ENCODE data around the gene TNFSF12.

The TNFSF12 gene

DNA sequence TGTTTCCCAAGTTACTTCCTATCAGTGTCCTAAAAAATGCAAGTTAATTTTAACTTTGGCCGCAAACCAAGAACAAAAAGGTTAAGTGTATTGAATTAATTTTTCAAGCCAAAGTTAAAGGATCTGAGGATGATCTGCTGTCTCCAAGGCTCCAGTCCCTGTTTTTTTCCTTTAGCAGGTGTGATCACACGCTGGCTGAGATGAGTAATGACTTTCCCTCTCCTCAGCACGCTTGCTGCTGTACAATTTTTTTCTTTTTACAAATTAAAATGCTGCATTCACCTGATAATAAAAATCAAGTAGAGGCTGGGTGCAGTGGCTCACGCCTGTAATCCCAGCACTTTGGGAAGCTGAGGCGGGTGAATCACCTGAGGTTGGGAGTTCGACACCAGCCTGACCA, 3.9 kb upstream of the TNFSF12 start:
- DNase-seq, result no peak

DNA sequence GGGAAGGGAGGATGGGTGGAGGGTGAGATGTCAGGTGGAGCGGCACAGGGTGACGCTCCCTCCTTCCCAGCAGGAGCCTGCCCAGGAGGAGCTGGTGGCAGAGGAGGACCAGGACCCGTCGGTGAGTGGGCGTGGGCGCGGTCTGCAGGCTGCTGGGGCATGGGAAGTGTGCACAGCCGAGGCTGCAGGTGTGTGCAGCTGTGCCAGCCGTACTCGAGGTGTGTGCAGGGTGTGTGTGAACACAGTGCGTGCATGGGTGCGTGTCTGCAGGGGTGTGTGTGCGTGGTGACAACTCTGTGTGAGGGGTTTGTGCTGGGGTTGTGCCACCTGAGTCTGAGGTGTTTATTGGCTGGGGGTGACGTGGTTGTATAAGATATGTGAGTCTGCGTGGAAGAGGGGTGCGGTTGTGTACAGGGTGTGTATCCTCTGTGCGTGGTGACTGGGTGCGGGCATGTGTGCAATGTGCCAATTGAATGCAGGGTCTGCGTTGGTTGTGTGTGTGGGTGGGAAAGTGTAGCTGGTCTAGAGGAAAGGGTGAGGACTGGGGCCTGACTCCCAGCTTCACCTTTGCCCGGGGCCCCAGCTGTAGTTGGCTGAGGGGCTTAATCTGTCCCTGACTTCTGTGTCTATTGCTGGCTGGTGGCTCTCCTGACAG, 670 bp downstream of the TNFSF12 start:
- DNase-seq, result no peak

DNA sequence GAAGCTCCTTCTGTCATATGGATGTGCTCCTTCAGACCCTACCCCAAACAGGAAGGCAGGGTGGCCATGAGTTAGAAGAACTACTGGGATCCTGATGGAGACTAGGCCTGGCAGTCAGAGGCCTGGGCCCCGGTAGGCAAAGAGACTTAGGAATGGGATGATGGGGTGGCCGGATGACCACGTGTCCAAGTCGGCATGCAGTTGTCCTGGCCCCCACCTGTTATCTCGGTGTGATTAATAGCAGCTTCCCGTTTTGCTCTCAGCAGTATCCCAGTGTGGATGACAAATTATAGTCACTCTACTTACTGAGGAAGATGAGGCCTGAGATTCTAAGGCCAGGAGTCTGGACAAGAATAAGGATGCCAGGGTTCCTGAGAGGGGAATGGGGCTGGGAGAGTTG, 1.5 kb downstream of the TNFSF12 start:
- no peak for DNase-seq

DNA sequence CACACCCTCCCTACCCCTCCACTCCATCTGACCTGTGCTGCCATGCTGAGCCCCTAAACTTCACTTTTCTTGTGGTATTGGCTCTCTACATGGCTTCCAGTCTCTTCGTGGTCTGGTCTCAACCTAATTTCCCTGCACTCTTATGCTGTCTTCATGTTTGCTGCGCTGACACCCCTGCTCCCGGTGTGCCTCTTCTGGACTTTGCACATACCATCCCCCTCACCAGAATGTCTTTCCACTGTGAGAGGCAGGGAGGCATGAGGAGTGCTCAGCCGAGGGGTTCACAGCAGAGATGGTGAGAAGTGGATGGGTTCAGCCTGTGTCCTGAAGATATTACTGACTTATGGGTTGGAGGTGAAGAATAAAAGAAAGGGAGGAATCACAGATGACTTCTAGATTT, 2.5 kb downstream of the TNFSF12 start:
- no peak for DNase-seq

DNA sequence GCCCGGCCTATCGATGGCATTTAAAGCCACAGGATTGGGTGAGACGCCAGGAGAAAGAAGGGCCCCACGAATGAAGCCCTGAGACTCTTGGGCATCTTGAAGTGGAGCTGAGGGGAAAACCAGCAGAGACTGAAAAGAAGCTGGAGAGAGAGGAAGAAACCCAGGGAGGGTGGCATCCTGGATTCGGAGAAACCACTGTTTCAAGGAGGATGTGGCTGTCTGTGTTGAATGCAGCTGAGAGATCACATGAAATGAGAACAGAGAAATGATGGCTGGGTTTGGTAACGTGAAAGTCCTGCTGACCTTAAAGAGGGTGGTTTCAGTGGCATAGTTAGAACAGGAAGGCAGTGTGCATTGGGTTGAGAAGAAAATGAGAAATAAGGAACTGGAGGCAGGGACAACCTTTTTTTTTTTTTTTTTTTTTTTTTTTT, 3.8 kb downstream of the TNFSF12 start:
- DNase-seq, result peak; percentile 69 to 85 (median 76)

DNA sequence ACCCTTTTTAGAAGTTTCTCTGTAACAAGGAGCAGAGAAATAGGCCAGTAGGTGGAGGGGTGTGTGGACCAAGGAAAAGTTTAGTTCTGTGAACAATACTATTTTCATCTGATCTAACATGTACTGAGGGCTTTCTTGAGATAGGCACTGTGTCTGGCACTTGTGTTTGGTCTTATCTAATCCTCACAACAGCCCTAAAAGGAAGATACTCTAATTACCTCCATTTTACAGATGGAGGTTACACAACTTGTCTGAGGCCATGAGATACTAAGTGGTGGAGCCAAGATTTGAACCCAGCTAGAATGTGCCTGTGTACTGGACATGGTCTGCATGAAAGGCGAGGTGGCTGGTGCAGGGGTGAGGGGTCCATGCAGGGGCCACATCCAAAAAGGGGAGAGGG, 4.5 kb downstream of the TNFSF12 start:
- DNase-seq, result peak in 1 of 3 donors; percentile 15

DNA sequence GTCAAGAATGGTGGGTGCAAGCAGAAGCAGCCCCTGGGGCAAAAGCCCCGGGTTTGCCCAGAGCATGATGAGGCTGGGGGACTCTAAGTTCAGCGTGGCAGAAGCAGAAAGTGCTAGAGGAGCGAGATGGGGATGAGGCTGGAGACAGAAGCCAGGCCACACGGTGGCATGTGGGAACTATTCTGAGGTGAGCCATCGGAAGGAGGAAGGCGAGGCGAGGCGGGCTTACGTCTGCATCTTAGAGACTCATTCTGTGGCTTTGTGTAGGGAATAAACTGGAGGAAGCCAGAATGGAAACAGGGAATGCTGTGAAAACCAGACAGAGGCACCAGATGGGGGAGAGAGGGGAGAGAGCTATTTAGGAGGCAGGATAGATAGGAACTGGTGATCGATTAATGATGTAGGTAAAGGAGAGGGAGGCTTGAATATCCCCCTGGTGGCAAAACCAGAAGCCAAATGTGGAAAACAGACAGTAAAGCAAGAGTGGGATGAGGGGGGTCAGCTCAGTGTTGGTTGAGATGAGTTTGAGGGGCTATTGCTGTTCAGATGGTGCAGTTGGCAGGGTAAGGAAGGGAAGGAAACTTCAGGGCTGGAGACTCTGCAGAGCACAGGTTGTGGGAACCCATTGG, 6.6 kb downstream of the TNFSF12 start:
- no peak for DNase-seq

DNA sequence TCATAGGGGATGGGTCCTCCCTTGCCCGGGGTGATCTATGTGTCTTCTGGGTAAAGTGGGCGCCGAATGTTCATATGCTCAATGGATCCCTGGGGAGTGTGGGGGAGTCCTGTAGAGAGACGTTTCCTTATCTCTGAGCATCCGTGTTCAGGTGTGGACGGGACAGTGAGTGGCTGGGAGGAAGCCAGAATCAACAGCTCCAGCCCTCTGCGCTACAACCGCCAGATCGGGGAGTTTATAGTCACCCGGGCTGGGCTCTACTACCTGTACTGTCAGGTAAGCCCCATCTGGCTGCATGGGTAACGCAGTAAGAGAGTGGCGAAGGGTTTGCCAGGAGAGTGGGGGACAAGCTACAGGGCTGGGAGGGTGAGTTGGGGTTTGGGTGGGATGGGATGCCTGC, 7.8 kb downstream of the TNFSF12 start:
- no peak for DNase-seq

DNA sequence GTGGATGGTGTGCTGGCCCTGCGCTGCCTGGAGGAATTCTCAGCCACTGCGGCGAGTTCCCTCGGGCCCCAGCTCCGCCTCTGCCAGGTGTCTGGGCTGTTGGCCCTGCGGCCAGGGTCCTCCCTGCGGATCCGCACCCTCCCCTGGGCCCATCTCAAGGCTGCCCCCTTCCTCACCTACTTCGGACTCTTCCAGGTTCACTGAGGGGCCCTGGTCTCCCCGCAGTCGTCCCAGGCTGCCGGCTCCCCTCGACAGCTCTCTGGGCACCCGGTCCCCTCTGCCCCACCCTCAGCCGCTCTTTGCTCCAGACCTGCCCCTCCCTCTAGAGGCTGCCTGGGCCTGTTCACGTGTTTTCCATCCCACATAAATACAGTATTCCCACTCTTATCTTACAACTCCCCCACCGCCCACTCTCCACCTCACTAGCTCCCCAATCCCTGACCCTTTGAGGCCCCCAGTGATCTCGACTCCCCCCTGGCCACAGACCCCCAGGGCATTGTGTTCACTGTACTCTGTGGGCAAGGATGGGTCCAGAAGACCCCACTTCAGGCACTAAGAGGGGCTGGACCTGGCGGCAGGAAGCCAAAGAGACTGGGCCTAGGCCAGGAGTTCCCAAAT, 8.4 kb downstream of the TNFSF12 start:
- DNase-seq, result no peak

DNA sequence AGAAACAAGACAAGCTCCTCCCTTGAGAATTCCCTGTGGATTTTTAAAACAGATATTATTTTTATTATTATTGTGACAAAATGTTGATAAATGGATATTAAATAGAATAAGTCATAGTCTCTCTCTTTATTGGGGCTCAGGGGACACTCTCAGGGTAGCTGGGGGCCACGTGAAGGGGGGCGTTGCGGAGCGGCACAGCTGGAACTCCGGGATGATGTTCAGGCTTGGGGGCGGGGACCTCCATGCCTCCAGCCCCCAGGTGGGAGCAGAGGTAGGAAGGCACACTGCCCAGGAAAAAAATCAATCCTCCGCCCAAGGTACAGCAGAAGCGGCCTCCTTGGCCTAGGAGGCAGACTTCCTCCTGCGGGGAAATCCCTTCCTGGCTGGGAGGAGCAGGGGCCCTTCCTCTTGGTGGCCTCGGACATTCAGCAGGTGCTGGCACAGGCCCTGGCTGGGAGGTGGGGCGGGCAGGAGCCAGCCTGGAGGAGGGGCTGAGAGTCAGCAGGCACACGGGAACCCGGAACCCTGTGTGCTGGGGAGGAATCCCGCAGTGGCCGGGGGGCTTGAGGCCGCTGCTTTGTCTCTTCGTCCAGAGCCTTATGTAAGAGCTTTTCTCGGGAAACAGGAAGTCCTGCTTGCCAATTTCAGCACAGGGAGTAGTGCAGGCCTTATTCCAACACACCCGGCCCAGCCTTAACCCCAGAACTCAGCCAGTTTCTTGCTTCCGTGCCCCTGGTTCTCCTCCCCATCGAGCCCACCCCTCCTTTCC, 9.1 kb downstream of the TNFSF12 start:
- DNase-seq, result peak; percentile 76 to 86 (median 78)

DNA sequence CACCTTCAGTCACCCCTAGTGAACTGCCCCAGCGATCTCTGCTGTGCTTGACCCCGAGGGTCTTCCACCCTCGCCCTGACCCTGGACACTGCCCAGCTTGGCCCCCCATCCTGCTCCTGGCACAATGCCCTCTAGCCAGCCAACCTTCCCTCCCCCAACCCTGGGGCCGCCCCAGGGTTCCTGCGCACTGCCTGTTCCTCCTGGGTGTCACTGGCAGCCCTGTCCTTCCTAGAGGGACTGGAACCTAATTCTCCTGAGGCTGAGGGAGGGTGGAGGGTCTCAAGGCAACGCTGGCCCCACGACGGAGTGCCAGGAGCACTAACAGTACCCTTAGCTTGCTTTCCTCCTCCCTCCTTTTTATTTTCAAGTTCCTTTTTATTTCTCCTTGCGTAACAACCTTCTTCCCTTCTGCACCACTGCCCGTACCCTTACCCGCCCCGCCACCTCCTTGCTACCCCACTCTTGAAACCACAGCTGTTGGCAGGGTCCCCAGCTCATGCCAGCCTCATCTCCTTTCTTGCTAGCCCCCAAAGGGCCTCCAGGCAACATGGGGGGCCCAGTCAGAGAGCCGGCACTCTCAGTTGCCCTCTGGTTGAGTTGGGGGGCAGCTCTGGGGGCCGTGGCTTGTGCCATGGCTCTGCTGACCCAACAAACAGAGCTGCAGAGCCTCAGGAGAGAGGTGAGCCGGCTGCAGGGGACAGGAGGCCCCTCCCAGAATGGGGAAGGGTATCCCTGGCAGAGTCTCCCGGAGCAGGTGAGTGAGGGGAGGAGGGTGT, 9.9 kb downstream of the TNFSF12 start, which contains the start of gene TNFSF13:
Gene TNFSF13, plus strand, starts transcription at position 207 of the 776 bp plus-strand sequence. Its CDS starts 290 bp downstream, at position 497.
- peak; percentile 50 to 53 (median 50) for DNase-seq

DNA sequence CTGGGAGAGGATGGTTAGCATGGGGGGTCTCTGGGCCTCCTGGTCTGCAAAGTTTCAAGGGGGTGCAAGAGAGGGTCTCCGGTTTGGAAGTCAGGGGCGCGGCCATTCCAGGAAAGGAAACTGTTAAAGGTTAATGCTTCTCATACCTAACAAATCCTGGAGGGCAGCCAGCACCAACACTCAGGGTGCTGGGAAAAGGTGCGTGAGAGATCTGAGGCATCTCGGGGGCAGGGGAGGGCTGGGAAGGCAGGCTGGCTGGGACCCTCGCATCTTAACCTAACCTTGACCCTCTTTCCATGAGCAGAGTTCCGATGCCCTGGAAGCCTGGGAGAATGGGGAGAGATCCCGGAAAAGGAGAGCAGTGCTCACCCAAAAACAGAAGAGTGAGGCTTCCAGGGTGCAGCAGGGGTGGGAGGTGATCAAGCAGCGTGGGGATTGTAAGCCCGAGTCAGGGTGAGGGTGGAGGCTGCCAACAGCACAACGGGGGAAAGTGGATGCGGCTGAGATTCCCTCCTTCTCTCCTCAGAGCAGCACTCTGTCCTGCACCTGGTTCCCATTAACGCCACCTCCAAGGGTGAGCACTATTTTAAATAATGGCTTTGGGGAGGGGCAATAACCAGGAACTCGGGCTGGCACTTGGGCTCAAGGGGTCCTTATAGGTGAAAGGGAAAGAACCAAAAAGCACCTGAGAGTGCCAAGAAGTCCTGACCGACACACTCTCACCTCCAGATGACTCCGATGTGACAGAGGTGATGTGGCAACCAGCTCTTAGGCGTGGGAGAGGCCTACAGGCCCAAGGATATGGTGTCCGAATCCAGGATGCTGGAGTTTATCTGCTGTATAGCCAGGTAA, 10.7 kb downstream of the TNFSF12 start:
- DNase-seq, result no peak

DNA sequence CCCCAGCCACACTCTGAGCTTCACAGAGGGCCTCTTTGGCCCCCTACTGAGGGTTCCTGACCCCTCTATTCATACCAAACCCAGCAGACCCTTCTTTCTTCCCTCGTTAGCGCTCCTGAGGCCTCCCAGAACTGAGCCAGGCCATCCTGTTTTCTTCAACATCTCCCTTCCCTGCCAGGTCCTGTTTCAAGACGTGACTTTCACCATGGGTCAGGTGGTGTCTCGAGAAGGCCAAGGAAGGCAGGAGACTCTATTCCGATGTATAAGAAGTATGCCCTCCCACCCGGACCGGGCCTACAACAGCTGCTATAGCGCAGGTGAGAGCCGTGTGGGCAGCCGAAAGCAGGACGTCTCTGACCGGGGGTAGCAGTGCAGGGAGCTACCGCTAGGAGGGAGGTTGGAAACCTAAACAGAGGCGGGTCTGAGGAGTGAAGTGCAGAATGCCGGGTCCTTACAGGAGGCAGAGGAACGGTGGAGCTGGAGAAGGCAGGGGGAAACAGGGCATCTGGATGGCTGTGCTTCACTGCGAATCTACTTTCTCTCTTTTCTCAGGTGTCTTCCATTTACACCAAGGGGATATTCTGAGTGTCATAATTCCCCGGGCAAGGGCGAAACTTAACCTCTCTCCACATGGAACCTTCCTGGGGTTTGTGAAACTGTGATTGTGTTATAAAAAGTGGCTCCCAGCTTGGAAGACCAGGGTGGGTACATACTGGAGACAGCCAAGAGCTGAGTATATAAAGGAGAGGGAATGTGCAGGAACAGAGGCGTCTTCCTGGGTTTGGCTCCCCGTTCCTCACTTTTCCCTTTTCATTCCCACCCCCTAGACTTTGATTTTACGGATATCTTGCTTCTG, 11.5 kb downstream of the TNFSF12 start:
- DNase-seq, result peak; percentile 63 to 81 (median 70)

DNA sequence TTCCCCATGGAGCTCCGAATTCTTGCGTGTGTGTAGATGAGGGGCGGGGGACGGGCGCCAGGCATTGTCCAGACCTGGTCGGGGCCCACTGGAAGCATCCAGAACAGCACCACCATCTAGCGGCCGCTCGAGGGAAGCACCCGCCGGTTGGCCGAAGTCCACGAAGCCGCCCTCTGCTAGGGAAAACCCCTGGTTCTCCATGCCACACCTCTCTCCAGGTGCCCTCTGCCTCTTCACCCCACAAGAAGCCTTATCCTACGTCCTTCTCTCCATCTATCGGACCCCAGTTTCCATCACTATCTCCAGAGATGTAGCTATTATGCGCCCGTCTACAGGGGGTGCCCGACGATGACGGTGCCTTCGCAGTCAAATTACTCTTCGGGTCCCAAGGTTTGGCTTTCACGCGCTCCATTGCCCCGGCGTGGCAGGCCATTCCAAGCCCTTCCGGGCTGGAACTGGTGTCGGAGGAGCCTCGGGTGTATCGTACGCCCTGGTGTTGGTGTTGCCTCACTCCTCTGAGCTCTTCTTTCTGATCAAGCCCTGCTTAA, 12.2 kb downstream of the TNFSF12 start:
- peak; percentile 87 to 92 (median 90) for DNase-seq

DNA sequence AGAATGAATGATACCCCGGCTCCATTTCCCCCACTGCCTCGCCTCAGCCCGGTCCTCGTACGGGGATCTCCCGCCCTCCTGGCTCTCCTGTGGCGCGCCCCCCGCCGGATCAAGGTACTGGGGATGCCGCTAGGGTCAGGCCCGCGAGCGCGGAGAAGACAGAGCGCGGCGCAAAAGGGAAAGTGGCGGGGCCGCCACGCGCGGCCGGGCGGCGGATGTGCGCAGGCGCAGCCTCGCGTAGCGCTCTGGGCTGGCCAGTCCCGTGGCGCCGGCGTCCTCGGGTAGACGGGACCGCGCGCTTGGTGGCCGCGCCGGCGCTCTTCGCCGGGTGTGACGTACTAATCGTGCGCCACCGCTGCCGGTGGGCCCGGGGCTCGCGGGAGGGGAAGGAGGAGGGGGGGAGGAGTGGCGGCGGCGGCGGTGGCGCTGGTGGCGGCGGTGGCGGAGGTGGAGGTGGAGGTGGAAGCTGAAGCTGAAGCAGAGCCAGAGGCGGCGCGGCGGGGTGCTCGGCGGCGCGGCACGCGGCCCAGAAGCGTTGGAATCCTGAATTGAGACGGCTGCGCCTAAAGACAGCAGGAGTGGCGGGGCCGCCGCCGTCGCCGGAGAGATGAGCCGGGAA, 12.8 kb downstream of the TNFSF12 start, which contains the start of gene SENP3:
Gene SENP3, plus strand, starts transcription at position 331 of the 619 bp plus-strand sequence. CDS start 1,158 bp downstream, outside the sequence.
- peak; percentile 95 to 98 (median 98) for DNase-seq

DNA sequence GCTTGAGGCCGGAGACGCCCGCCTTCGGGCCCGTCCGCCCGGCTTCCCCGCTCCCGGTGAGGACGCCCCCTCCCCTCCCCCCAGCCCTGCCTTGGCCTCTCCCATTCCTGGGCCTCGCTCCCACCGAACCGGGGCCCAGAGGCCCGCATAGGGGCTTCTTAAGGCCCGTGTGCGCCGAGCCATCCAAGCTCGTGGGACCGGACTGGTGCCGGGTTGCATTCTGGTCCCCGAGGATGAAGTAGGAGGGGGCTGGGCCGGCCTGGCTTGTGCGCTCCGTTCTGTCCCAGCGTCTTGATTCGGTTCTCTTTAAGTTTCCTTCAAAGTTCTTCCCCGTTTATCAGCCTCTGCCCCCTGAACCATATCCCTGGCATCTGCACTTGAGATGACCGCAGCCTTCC, 13.3 kb downstream of the TNFSF12 start:
- DNase-seq, result no peak

DNA sequence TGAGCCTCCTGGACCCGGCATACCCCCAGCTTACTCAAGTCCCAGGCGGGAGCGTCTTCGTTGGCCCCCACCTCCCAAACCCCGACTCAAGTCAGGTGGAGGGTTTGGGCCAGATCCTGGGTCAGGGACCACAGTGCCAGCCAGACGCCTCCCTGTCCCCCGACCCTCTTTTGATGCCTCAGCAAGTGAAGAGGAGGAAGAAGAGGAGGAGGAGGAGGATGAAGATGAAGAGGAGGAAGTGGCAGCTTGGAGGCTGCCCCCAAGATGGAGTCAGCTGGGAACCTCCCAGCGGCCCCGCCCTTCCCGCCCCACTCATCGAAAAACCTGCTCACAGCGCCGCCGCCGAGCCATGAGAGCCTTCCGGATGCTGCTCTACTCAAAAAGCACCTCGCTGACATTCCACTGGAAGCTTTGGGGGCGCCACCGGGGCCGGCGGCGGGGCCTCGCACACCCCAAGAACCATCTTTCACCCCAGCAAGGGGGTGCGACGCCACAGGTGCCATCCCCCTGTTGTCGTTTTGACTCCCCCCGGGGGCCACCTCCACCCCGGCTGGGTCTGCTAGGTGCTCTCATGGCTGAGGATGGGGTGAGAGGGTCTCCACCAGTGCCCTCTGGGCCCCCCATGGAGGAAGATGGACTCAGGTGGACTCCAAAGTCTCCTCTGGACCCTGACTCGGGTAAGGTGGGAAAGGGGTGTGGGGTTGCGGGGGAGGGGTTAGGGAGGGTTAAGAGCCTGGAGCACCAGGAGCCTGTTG, 14.4 kb downstream of the TNFSF12 start:
- no peak for DNase-seq

DNA sequence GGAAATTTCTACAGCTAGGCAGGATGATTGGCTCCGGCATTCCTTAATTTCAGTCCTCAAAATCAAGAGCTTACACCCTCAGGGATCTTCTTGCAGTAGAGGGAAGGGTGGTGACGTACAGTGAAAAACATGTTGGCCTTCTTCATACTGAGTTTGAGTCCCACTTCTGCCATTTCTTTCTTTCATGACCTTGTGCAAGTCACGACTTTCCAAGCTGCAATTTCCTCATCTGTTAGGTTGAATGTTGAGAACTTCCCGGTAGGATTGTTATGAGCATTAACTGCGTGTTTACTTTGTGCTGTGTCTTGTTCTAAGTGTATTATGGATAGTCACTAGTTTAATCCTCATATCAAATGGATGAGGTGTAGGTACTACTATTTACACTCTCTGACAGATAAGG, 20.7 kb downstream of the TNFSF12 start:
- peak in 2 of 3 donors; percentile 37 to 39 for DNase-seq

DNA sequence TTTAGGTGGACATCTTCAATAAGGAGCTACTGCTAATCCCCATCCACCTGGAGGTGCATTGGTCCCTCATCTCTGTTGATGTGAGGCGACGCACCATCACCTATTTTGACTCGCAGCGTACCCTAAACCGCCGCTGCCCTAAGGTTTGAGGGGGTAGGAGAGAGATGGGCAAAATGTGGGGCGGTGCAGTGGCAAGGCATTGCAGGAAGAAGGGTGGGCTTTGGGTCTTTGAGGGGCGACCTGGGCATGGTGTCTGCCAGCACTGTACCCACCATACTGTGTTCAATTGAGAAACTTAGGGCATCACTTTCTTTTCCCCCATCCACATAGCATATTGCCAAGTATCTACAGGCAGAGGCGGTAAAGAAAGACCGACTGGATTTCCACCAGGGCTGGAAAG, 21.5 kb downstream of the TNFSF12 start:
- no peak for DNase-seq
